BJ (cell line): ENCODE data around the gene RRP9. TPM values are rescaled to one million over a fixed set of nuclear protein-coding genes. Genes with fewer than 3 reads are reported as not detected.
"Not testable (repeated sequence)": the region's sequence is repeated elsewhere in the genome, so short reads cannot be mapped to it uniquely, and the experiment has no call there.

Source experiments
- CTCF ChIA-PET: fragments of 350-600 bp; formaldehyde crosslinking; extraction: SDS; loops from one replicate; lab custom pipeline; 2021; ENCODE audit warnings: antibody characterized with exemption, inconsistent platforms; lab: Yijun Ruan, JAX
- POLR2A ChIA-PET: fragments of 300-600 bp; sonication (Branson Sonifier 250); formaldehyde crosslinking; extraction: SDS; loops from one replicate; lab custom pipeline; 2021; ENCODE audit warnings: antibody characterized with exemption; lab: Charles Lee
- DNase-seq: peaks from one replicate; pipeline ENCODE4 v3.0.0-alpha.2; 2011; ENCODE audit warnings: low read depth
- H3K27me3 ChIP-seq: 2 replicates; pipeline ENCODE4 v1.6.0; 2011; ENCODE audit warnings: low read length; ENCODE audit not compliant: control insufficient read depth, insufficient read depth
- H3K36me3 ChIP-seq: 2 replicates; pipeline ENCODE4 v1.5.1; 2011; ENCODE audit warnings: low read length; ENCODE audit not compliant: control insufficient read depth, insufficient read depth
- H3K4me3 ChIP-seq: 2 replicates; pipeline ENCODE4 v1.5.1; 2011; ENCODE audit warnings: low read depth, mild to moderate bottlenecking, control low read depth, low read length
- CTCF ChIP-seq: IDR thresholded peaks from 2 replicates; pipeline ENCODE4 v1.5.1; 2011; ENCODE audit warnings: low read depth, mild to moderate bottlenecking, control low read depth, inconsistent platforms, low read length, moderate library complexity; ENCODE audit not compliant: insufficient read depth
- polyA plus RNA-seq: library from polyadenylated mRNA; depleted of rRNA; stranded (reverse); fragments of >200 nt; gene quantifications from 2 replicates; pipeline ENCODE4 v1.2.3, GENCODE V29; 2011

Gene RRP9
- polyA plus RNA-seq, 1 experiment, result 23.4 TPM

- H3K4me3 ChIP-seq, result no peak overlapping the region
- H3K36me3 ChIP-seq, result peaks cover 28% of the 10 kb centered on the region
- TF ChIP-seq CTCF, result no peak
- POLR2A ChIA-PET, result no interaction called here
- DNase-seq, result no peak
- no peaks in the 10 kb centered on the region for H3K27me3 ChIP-seq
- CTCF ChIA-PET, result interaction anchor here (1.6 to 2.1 kb wide), 2 partner anchors 10 to 11 kb away, joined by 3 to 11 read pairs; partner anchors contain the start of genes PARP3 and RRP9
Measured at GRCh38 chr3:51931756-51932155, 9.9 kb downstream of the RRP9 start.

DNA sequence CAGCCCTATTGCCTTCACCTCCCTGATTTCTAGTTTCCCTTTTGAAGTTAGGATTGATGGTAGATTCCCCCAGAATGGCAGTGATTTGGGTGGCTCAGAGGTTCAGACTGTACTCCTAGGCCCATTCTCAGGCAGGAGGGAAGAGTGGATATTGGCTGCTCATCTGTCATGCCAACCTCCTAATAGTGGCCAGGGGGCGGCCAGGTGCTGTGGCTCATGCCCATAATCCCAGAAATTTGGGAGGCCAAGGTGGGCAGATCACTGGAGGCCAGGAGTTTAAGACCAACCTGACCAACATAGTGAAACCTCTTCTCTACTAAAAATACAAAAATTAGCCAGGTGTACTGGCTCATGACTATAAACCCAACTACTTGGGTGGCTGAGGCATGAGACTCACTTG is 11.3 kb downstream of the RRP9 start:
- Histone ChIP-seq H3K4me3 (no peak overlapping the region), H3K27me3 (no peaks in the 10 kb centered on the region), H3K36me3 (peaks cover 19% of the 10 kb centered on the region)
- CTCF ChIA-PET, result no interaction called here
- TF ChIP-seq CTCF, result no peak
- POLR2A ChIA-PET, result no interaction called here
- no peak for DNase-seq

GRCh38 chr3:51929420-51930003 is 12.2 kb downstream of the RRP9 start:
- no peak for DNase-seq
- CTCF ChIA-PET, result interaction anchor here (1.6 kb wide), 1 partner anchor 44 kb away, joined by 5 read pairs; the partner anchor contains the start of gene ABHD14B
- POLR2A ChIA-PET, result no interaction called here

DNA sequence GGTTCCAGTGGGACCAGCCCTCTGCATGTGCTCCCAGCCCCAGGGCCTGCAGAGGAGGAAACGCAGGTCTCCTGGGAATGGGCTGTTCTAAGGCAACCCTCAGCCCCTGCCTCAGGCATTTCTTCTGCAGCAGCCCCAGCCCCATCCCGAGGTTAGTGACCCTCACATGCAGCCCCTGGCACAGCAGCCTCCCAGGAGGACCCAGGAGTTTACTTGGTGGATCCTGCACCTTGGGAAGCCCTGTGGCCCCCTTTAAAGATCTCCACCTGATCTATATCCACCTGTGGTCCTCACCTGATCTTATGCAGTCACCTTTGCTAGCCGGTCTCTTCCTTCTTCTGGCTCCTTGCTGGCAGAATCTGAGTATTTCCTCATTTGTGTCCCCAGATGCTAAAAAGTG is 12.7 kb downstream of the RRP9 start:
- H3K27me3 ChIP-seq, POLR2A ChIA-PET, H3K36me3 ChIP-seq, DNase-seq, H3K4me3 ChIP-seq: not testable (repeated sequence)
- CTCF ChIA-PET, result interaction anchor here (1.6 kb wide), 1 partner anchor 45 kb away, joined by 5 read pairs; the partner anchor contains the start of gene ABHD14B

More at GRCh38 chr3:51929420-51930003, 12.2 kb downstream of the RRP9 start:
- Histone ChIP-seq H3K4me3 (no peak overlapping the region), H3K36me3 (peaks cover 15% of the 10 kb centered on the region), H3K27me3 (no peaks in the 10 kb centered on the region)
- TF ChIP-seq CTCF, result no peak

- Histone ChIP-seq H3K27me3 (no peaks in the 10 kb centered on the region), H3K4me3 (no peak overlapping the region), H3K36me3 (peaks cover 5% of the 10 kb centered on the region; the same call in 1 of the 2 replicates)
- TF ChIP-seq CTCF, result no peak
- ChIA-PET POLR2A (no interaction called here), CTCF (interaction anchor here (1.6 kb wide), 1 partner anchor 45 kb away, joined by 5 read pairs; the partner anchor contains the start of gene ABHD14B)
- DNase-seq, result no peak
Measured at GRCh38 chr3:51928438-51928837, 13.3 kb downstream of the RRP9 start.
